DOHH2 (cell line): ENCODE data around the gene WNT7A.
"Not testable (repeated sequence)": the region's sequence is repeated elsewhere in the genome, so short reads cannot be mapped to it uniquely, and the experiment has no call there.

Source experiments
- H3F3A ChIP-seq: fragments of 200-600 bp; sonication (generic), shearing (Covaris generic); 2 replicates; pipeline ENCODE4 v1.6.0; 2016; ENCODE audit warnings: antibody characterized with exemption, mild to moderate bottlenecking; ENCODE audit not compliant: control insufficient read depth, insufficient read depth
- H3K27ac ChIP-seq: fragments of 200-600 bp; sonication (generic); 2 replicates; pipeline ENCODE4 v1.5.1; 2014; ENCODE audit warnings: low read depth, mild to moderate bottlenecking, low read length, moderate library complexity
- H3K27me3 ChIP-seq: fragments of 200-600 bp; sonication (generic); 2 replicates; pipeline ENCODE4 v1.6.1; 2014; ENCODE audit warnings: mild to moderate bottlenecking, low read length, mixed read lengths; ENCODE audit not compliant: control insufficient read depth
- H3K36me3 ChIP-seq: fragments of 200-600 bp; sonication (generic); 2 replicates; pipeline ENCODE4 v1.6.1; 2014; ENCODE audit warnings: mild to moderate bottlenecking, low read length, moderate library complexity, mixed read lengths; ENCODE audit not compliant: control insufficient read depth
- H3K4me1 ChIP-seq: fragments of 200-600 bp; sonication (generic); 2 replicates; pipeline ENCODE4 v1.6.1; 2014; ENCODE audit warnings: mild to moderate bottlenecking, low read length, mixed read lengths; ENCODE audit not compliant: control insufficient read depth
- H3K4me2 ChIP-seq: fragments of 200-600 bp; sonication (generic); 2 replicates; pipeline ENCODE4 v1.6.0; 2014; ENCODE audit warnings: mild to moderate bottlenecking, low read length, moderate library complexity
- H3K4me3 ChIP-seq: fragments of 200-600 bp; sonication (generic); 2 replicates; pipeline ENCODE4 v1.5.1; 2014; ENCODE audit warnings: mild to moderate bottlenecking, low read length, mixed read lengths
- H3K79me2 ChIP-seq: fragments of 200-600 bp; sonication (generic); 2 replicates; pipeline ENCODE4 v1.6.1; 2014; ENCODE audit warnings: mild to moderate bottlenecking, low read length, mixed read lengths; ENCODE audit not compliant: control insufficient read depth
- H3K9me2 ChIP-seq: fragments of 200-600 bp; sonication (generic); replicated peaks from 2 replicates; pipeline ENCODE4 v1.6.1; 2014; ENCODE audit warnings: mild to moderate bottlenecking, low read length, mixed read lengths; ENCODE audit not compliant: control insufficient read depth
- H3K9me3 ChIP-seq: fragments of 200-600 bp; sonication (generic); 2 replicates; pipeline ENCODE4 v1.6.1; 2014; ENCODE audit warnings: antibody characterized with exemption, low read length, mixed read lengths; ENCODE audit not compliant: control insufficient read depth, insufficient read depth
- H4K20me1 ChIP-seq: fragments of 200-600 bp; sonication (generic); 2 replicates; pipeline ENCODE4 v1.6.0; 2014; ENCODE audit warnings: low read depth, mild to moderate bottlenecking, antibody characterized with exemption, low read length, moderate library complexity; ENCODE audit not compliant: control insufficient read depth, insufficient read depth
- CTCF ChIP-seq: fragments of 200-600 bp; sonication (generic); IDR thresholded peaks from one replicate; pipeline ENCODE4 v1.5.1; 2014; ENCODE audit warnings: antibody characterized with exemption, mild to moderate bottlenecking, low read depth, low read length; ENCODE audit not compliant: poor library complexity, severe bottlenecking
- EZH2phosphoT487 ChIP-seq: fragments of 200-600 bp; sonication (generic); IDR thresholded peaks from 2 replicates; pipeline ENCODE4 v1.6.1; 2017; ENCODE audit warnings: borderline replicate concordance, mild to moderate bottlenecking, antibody characterized with exemption, low read length, moderate library complexity, mixed read lengths

Gene WNT7A

GRCh38 chr3:13857702-13858380, 22.0 kb downstream of the WNT7A start:
- H3K27ac ChIP-seq, result no peak overlapping the region
- H3K9me3 ChIP-seq, result no peaks in the 10 kb centered on the region
- TF ChIP-seq EZH2phosphoT487, result no peak
- no peak for TF ChIP-seq CTCF
- no peaks in the 10 kb centered on the region for H3K4me1 ChIP-seq
- no peak overlapping the region for H3K4me2 ChIP-seq
- no peaks in the 10 kb centered on the region for H3K27me3 ChIP-seq
- H3F3A ChIP-seq, result no peaks in the 10 kb centered on the region
- no peaks in the 10 kb centered on the region for H4K20me1 ChIP-seq
- no peaks in the 10 kb centered on the region for H3K79me2 ChIP-seq
- no peaks in the 10 kb centered on the region for H3K9me2 ChIP-seq
- H3K4me3 ChIP-seq, result no peak overlapping the region
- H3K36me3 ChIP-seq, result no peaks in the 10 kb centered on the region

GRCh38 chr3:13856628-13857027, 23.2 kb downstream of the WNT7A start:
- H3F3A ChIP-seq, result not testable (repeated sequence)

GRCh38 chr3:13856006-13856405, 23.9 kb downstream of the WNT7A start:
- Histone ChIP-seq H3K27ac (no peak overlapping the region), H3K4me1 (no peaks in the 10 kb centered on the region), H3K27me3 (no peaks in the 10 kb centered on the region), H3K4me3 (no peak overlapping the region), H3K9me2 (no peaks in the 10 kb centered on the region), H3K9me3 (no peaks in the 10 kb centered on the region), H3K79me2 (no peaks in the 10 kb centered on the region), H3K36me3 (no peaks in the 10 kb centered on the region), H4K20me1 (no peaks in the 10 kb centered on the region), H3K4me2 (no peak overlapping the region), H3F3A (no peaks in the 10 kb centered on the region)
- TF ChIP-seq CTCF (no peak), EZH2phosphoT487 (no peak)

More at GRCh38 chr3:13856628-13857027, 23.2 kb downstream of the WNT7A start:
- H3K9me3 ChIP-seq, H3K9me2 ChIP-seq, H3K4me1 ChIP-seq, H3K79me2 ChIP-seq, H3K36me3 ChIP-seq, H4K20me1 ChIP-seq, H3K27me3 ChIP-seq, H3K27ac ChIP-seq, H3K4me2 ChIP-seq, H3K4me3 ChIP-seq: not testable (repeated sequence)

GRCh38 chr3:13854492-13854891, 25.4 kb downstream of the WNT7A start:
- no peak overlapping the region for H3K4me2 ChIP-seq
- H3K36me3 ChIP-seq, result no peaks in the 10 kb centered on the region
- TF ChIP-seq CTCF (no peak), EZH2phosphoT487 (no peak)
- no peak overlapping the region for H3K4me3 ChIP-seq
- H3K27ac ChIP-seq, result no peak overlapping the region
- H3K9me3 ChIP-seq, result no peaks in the 10 kb centered on the region
- H3K27me3 ChIP-seq, result no peaks in the 10 kb centered on the region
- H4K20me1 ChIP-seq, result no peaks in the 10 kb centered on the region
- no peaks in the 10 kb centered on the region for H3F3A ChIP-seq
- no peaks in the 10 kb centered on the region for H3K9me2 ChIP-seq
- H3K4me1 ChIP-seq, result no peaks in the 10 kb centered on the region
- no peaks in the 10 kb centered on the region for H3K79me2 ChIP-seq
